ENCODE measurements around the gene LILRB1.

LILRB1 gene

DNA sequence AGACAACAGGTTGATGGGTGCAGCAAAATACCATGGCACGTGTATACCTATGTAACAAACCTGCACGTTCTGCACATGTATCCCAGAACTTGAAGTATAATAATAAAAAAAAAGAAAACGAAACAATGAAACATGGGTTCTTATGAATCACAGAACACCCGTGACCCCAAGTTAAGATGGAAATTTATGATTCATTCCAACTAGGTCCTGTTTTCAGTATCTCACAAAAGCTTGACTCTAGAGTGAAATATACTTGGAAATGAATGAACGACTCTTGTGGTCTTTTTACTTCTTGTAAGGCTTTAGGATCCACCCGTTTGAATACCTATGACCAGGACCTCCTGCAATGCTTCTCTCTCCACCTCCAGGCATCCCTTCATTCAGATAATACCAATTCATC lies 29.0 kb downstream of the LILRB1 start:
- TF ChIP-seq, protein P1, sequence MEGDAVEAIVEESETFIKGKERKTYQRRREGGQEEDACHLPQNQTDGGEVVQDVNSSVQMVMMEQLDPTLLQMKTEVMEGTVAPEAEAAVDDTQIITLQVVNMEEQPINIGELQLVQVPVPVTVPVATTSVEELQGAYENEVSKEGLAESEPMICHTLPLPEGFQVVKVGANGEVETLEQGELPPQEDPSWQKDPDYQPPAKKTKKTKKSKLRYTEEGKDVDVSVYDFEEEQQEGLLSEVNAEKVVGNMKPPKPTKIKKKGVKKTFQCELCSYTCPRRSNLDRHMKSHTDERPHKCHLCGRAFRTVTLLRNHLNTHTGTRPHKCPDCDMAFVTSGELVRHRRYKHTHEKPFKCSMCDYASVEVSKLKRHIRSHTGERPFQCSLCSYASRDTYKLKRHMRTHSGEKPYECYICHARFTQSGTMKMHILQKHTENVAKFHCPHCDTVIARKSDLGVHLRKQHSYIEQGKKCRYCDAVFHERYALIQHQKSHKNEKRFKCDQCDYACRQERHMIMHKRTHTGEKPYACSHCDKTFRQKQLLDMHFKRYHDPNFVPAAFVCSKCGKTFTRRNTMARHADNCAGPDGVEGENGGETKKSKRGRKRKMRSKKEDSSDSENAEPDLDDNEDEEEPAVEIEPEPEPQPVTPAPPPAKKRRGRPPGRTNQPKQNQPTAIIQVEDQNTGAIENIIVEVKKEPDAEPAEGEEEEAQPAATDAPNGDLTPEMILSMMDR (IDR thresholded peaks at IDR 0.05; ENCODE audit: insufficient read depth, low read length, missing control alignments), result no peak
- no peak for DNase-seq (ENCODE audit: low read depth, low spot score)
- POLR2A ChIA-PET, result no interaction called here
- CTCF ChIA-PET, result no interaction called here
- H3K4me3 ChIP-seq (ENCODE audit: low read depth, low read length), result no peak overlapping the region

DNA sequence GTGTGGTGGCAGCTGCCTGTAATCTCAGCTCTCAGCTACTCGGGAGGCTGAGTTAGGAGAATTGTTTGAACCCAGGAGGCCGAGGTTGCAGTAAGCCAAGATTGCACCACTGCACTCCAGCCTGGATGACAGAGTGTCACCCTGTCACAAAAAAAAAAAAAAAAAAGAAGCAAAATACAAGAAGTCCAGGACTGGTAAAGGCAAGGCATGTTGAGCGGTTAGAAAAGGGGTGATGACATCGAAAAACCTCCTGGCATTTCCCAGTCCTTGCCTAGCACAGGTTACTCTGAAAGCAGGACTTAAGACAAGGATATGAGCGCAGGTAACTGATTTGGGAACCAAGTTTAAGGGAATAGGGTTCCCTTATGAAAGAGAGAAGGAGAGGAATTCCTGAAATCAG lies 30.0 kb downstream of the LILRB1 start:
- no peak for DNase-seq (ENCODE audit: low read depth, low spot score)
- ChIA-PET CTCF (no interaction called here), POLR2A (no interaction called here)
- H3K4me3 ChIP-seq (ENCODE audit: low read depth, low read length), result no peak overlapping the region
- TF ChIP-seq, protein P1 (IDR thresholded peaks at IDR 0.05; ENCODE audit: insufficient read depth, low read length, missing control alignments), result no peak

DNA sequence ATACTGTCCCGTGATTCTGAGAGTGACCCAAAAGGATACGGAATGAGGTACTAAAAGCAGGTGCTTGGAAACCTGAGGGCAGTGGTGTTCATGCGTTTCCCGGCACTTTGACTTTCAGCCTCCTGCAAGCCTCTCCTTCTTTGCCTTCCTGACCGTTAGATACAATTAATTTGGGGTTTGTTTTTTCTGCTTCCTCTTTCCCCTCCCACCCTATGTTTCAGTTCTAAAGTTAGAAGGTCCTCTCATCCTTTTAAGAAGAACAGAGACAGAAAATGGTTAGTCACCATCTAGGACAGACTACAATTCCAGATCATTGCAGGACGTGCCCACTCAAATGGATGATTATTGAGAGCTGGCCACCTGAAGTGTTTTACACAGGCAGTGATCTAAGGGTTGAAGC lies 30.7 kb downstream of the LILRB1 start:
- CTCF ChIA-PET, result interaction anchor here (1.2 kb wide), 1 partner anchor 13 kb away, joined by 3 read pairs; no protein-coding TSS in a partner anchor
- POLR2A ChIA-PET, result no interaction called here
- TF ChIP-seq, protein P1 (IDR thresholded peaks at IDR 0.05; ENCODE audit: insufficient read depth, low read length, missing control alignments), result no peak
- DNase-seq (ENCODE audit: low read depth, low spot score), result no peak
- H3K4me3 ChIP-seq (ENCODE audit: low read depth, low read length), result no peak overlapping the region

DNA sequence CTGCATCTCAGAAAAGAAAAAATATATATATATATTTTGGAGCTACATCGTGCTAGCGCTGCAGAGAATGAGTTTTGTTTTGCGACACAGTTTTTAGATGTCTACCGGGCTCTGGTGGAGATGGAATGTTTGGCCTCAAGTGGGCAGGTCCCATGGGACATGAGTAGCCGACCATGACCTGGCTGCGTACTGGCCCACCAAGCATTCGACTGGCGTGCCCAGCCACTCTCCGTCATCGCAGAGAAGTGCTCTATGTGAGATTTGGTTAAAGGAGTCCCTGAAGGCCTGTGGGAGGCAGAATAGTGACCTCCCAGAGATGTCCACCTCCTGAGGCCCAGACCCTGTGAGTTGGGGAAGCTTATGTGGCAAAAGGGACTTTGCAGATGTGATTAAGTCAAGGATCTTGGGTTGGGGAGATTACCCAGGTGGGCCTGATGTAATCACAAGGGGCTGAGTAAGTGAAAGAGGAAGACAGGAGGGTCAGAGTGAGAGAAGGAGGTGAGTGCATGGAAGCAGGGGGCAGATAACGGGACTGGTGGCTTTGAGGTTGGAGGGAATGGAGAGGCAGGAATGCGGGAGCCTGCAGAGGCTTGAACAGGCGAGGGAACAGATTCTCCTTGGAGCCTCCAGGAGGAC lies 31.7 kb downstream of the LILRB1 start:
- POLR2A ChIA-PET, result no interaction called here
- no peak overlapping the region for H3K4me3 ChIP-seq (ENCODE audit: low read depth, low read length)
- DNase-seq (ENCODE audit: low read depth, low spot score), result no peak
- TF ChIP-seq, protein P1 (IDR thresholded peaks at IDR 0.05; ENCODE audit: insufficient read depth, low read length, missing control alignments), result no peak
- CTCF ChIA-PET, result interaction anchor here (1.2 kb wide), 1 partner anchor 12 kb away, joined by 3 read pairs; no protein-coding TSS in a partner anchor

DNA sequence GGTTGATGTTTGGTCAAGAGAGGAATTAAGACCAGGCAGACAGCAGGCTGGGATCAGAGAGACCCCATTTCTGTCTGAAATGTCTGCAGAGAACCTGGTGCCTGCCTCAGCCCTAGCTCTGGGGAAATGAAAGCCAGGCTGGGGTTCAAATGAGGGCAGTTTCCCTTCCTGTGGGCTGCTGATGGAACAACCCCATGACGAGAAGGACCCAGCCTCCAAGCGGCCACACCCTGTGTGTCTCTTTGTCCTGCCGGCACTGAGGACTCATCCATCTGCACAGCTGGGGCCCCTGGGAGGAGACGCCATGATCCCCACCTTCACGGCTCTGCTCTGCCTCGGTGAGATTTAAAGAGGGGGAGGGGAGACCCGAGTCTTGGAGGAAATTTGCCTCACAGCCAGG lies 32.4 kb downstream of the LILRB1 start, which contains the start of gene LILRB4:
LILRB4 (plus strand) TSS at position 256 of the 400 bp plus-strand sequence; CDS start at position 305, 49 bp downstream.
- no peak within 1 kb of the TSS for H3K4me3 ChIP-seq (ENCODE audit: low read depth, low read length)
- CTCF ChIA-PET, result no interaction called here
- DNase-seq (ENCODE audit: low read depth, low spot score), result no peak
- POLR2A ChIA-PET, result no interaction called here
- TF ChIP-seq, protein P1 (IDR thresholded peaks at IDR 0.05; ENCODE audit: insufficient read depth, low read length, missing control alignments), result no peak

DNA sequence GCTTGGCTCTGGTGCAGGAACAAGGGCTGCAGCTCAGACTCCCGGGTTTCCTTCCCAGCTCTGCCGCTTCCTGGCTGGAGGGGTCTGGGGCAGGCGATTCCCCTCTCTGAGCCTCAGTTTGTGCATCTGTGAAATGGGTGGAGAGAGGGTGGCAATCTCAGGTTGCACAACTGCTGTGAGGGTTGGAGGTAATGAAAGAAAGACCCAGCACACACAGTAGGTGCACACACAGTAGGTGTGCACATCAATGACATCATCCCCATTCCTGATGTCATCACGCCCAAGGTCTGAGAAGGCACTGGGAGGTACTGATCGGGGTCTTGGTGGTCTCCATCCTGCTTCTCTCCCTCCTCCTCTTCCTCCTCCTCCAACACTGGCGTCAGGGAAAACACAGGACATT lies 35.2 kb downstream of the LILRB1 start:
- DNase-seq (ENCODE audit: low read depth, low spot score), result no peak
- TF ChIP-seq, protein P1 (IDR thresholded peaks at IDR 0.05; ENCODE audit: insufficient read depth, low read length, missing control alignments), result no peak
- ChIA-PET POLR2A (no interaction called here), CTCF (no interaction called here)
- no peak overlapping the region for H3K4me3 ChIP-seq (ENCODE audit: low read depth, low read length)

All from AG04449 (cell line).